ENCODE results near the gene GCC2.
"Not testable (repeated sequence)": the region's sequence is repeated elsewhere in the genome, so short reads cannot be mapped to it uniquely, and the experiment has no call there.

The GCC2 gene

DNA sequence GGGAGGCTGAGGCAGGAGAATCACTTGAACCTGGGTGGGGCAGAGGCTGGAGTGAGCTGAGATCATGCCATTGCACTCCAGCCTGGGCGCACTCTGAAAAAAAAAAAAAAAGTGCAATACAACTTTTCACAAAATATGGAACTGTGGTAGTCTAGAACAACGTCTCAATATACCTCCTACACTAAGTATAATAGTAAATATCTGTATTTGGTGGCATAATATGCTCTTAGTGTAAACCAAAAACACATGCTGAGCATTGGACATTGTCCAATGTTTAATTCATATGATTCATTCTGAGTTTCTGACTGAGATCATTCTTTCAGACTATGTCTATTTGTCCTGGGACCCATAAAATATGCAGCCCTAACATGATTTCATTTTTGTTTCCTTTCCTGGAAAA is 65.5 kb downstream of the GCC2 start:
- DNase-seq (ENCODE audit: low spot score): not testable (repeated sequence)

DNA sequence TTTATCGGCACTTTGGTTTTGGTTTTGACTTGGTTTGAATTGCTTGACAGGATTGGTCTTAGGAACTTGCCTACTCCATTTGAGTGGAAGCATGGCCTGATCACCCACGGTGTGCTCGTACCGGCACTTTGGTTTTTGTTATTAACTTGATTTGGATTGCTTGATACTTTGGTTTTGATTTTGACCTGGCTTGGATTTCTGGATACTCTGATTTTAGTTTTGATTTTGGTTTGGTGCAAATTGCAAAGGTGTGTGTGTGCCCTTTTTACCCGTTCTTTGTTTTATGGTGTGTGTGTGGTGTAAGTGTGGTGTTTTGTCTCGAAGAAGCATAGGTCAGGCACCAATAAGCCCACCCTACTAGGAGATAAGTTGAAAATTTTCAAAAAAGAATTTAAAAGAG is 75.7 kb downstream of the GCC2 start:
- not testable (repeated sequence) for DNase-seq (ENCODE audit: low spot score)

DNA sequence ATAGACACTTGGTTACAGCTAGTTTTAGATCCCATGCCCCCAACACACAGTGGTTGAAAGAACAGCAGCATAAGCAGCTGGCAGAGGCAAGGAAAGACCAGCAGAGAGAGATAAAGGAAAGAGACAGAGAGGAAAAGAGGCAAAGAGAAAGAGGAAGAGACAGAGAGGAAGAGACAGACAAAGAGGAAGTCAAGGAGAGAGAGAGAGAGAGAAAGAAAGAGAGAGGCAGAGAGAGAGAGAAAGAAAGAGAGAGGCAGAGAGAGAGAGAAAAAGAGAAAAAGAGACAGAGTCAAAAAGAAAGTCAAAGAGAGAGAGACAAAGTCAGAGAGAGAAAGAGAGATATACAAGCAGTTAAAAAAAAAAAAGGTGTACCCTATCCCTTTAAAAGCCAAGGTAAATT is 76.3 kb downstream of the GCC2 start:
- DNase-seq (ENCODE audit: low spot score): not testable (repeated sequence)

DNA sequence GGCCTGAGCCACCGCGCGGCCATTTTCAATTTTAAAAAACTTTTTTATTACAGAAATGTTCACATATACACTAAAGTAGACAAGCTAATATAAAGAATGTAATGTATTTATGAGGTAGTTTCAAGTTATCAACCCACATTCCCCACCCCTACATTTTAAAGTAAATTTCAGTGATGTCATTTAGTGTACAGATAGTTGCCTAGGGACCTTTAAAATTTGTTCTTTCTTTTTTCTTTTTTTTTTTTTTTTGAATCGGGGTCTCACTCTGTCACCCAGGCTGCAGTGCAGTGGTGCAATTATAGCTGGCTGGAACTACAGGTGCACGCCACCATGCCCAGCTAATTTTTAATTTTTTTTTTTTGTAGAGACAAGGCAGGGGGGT is 82.7 kb downstream of the GCC2 start:
- DNase-seq (ENCODE audit: low spot score): no peak

DNA sequence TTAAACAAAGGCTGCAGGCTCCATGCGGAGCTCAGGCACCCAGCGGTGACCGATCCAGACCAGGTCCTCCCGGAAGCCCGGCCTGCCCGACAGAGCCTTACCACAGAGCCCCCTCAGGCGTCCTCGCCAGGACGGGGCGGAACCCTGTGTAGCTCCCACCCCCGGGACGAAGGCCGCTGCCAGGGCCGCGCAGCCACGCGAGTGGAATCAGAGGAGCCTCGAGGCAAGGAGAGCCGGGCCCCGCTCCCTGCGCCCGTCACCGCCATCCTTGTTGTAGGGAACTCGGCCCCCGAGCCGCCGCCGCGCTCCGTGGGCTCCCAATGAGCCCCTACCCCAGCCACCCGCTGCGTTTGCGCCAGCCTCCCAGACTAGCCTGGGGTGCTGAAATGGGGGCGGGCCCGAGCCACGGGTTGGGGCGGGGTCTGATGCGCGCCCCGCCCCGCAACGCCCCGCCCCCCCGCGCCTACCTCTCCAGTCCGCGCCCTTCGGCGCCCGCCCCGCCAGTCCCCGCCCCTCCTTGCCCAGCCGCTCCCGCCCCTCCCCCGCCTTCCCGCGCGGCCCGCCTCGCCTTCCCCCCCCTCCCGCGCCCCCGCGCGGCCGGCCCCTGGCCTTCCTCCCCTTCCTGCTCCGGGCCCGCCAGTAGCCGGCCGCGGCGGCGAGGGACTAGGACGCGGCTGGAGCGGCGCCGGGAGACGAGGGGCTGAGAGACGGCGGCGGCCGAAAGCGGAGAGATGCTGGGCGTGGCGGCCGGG is 85.0 kb downstream of the GCC2 start, which contains the start of gene LIMS1:
Gene LIMS1 (plus strand): TSS at position 639 of the 752 bp plus-strand sequence. CDS start 93 bp downstream, at position 732.
- DNase-seq (ENCODE audit: low spot score): peak; percentile 97

DNA sequence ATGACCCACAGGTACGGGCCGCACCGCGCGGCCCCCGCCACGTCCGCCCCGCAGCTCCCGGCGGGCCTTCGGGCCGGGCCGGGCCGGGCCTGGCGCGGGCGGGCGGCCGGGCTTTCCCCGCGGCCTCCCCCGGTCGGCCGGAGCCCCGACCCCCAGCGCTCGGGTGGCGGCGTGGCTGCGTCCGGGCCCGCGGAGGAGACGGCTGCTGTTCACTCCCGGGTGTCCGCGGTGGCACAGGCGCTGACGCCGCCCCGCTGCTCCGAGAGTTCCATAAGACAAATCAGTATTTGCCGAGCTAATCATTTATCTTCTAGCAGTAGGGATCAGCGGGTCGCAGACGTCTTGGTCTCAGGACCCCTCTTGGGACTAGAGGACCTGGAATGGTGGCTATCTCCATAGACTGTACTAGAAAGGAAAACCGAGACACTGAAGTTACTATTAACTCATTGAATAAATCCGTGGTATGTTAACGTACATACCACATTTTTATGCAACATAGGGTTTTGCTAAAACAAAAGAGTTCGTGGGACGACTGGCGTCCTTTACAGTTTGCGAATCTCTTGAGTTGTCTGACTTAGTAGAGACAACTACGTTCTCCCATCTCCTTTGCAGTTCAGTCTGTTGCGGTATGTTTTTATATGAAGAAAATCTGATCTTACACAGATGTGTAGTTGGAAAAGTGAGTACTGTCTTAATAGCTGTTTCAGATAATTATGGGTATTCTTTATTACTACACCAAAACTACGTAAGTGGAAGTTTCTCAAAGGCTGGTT is 85.8 kb downstream of the GCC2 start:
- DNase-seq (ENCODE audit: low spot score): peak; percentile 17

DNA sequence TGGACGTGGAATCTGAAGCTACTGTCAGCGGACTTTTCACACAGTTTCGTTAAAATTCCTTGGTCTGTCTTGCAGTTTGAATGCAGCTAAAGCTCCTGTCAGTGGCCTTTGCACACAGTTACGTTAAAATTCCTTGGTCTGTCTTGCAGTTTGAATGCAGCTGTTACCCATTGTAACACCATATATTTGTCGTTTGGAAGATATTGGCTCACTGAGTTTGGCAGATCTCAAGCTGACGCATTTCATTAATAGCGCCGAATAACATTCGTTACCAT is 86.3 kb downstream of the GCC2 start:
- DNase-seq (ENCODE audit: low spot score): no peak

DNA sequence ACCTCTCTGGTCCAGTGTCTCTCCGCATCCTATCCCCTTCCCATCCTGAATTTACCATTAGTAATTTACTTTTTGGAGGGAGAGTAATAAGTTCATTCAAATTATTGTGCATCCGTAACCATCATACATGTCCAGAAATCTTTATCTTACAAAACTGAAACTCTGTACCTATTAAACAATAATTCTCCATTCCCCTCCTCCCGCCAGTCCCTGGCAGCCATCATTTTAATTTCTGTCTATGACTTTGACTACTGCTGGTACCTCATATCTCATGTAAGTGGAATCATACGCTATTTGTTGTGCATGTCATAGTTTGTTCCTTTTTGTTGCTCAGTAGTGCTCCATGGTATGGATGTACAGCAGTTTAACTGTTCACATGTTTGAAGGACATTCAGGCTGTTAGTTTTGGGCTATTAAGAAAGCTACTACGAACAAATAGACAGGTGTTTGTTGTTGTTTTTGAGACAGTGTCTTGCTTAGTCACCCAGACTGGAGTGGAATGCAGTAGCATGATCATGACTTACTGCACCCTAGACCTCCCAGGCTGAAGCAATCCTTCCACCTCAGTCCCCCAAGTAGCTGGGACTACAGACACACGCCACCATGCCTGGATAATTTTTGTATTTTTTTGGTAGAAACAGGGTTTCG is 87.3 kb downstream of the GCC2 start:
- no peak for DNase-seq (ENCODE audit: low spot score)

DNA sequence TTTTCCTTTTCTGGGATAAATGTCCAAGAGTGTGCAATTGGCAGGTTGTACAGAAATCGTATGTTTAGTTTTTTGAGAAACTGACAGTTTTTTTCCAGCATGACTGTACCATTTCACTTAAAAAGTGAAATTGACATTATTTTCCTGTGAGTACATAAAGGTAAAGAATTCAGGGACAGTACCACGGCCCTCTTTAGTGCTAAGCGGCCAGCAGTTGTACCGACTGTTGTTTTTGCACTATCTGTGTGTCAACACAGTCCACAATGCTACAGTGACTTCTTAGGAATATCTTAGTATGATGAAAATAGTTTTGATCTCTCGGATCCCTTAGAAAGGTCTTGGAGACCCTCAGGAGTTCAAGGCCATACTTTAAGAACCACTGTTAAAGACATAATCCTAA is 87.9 kb downstream of the GCC2 start:
- DNase-seq (ENCODE audit: low spot score): no peak

DNA sequence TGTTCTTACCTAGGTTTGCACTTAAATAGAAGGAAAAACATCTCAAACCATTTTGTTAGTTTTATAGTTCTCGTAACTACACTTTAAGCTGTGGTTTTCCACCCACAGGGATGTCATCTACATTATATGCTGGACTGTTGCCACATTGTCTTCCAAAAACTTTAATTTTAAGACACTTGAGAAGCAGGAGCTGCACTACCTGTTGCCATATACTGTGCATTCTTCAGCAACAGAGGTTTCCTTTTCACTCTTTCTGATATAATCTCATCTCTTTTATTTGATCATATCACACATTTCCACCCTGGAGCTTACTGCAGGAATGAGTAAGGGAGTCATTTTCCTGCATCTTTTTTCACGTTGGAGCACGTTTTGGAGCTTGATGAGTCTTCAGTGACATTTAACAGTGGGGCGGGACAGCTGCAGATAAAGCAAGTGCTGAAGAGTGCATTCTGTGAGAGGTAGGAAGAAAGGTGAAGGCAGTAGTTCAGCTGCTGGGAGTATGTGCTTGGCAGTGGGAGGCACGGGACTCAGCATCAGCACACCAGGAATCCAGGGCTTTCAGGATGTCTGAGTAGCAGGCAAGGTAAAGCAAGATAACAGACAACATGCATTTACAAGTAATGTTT is 89.1 kb downstream of the GCC2 start:
- DNase-seq (ENCODE audit: low spot score): no peak

DNA sequence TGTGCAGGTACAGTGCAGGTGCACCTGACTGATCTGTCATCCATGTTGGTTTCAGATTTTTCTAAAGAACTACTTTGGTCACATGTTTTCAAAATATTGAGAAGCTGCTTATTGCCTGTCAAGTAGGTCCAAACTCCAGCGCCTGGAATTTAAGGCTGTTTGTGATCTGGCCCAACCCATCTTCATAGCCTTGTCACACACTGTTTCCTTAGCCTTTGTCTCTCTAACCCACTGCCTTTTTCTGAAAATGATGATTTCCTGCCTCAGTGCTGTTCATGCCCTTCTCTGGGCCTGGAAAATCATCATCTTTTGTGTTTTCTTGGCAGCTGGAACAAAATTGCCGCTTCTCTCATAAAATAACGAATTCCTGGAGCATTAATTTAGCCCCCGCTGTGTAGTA is 92.4 kb downstream of the GCC2 start:
- DNase-seq (ENCODE audit: low spot score): no peak

DNA sequence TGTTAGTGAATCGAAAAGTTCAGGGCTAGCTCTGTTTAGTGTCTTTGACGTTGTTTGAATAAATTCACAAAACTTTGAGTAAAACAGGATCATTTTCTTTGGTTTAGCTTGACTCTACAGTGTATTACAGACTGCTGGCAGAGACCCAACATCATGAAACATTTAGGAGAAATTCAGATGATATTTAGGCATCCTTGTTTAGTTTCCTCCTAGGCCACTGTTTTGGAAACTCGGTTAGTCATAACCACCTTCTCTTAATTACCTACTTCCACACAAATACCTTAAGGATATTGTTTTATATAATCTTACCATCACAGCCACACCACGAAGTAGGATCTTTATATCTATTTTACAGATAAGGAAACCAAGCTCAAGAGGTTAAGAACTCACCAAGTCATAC is 93.1 kb downstream of the GCC2 start:
- peak; percentile 29 for DNase-seq (ENCODE audit: low spot score)

DNA sequence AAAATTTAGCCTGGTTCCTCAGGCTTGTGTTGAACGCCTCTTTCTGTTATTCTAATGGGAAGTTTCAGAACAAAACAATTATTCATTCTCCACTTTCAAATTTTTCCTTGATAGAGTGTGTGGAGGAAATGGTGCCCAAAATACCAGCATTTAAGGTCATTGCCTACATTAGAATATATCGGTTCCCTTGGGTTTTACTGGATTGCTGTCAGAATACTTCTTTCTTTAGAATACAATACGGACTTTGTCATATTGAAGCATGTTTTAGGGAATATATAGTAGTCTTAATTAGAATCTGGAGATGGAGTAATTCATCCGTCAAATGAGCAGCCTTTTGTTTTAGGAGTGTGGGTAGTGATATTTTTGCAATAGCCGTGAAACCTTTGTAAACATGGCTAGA is 98.6 kb downstream of the GCC2 start:
- DNase-seq (ENCODE audit: low spot score): no peak

DNA sequence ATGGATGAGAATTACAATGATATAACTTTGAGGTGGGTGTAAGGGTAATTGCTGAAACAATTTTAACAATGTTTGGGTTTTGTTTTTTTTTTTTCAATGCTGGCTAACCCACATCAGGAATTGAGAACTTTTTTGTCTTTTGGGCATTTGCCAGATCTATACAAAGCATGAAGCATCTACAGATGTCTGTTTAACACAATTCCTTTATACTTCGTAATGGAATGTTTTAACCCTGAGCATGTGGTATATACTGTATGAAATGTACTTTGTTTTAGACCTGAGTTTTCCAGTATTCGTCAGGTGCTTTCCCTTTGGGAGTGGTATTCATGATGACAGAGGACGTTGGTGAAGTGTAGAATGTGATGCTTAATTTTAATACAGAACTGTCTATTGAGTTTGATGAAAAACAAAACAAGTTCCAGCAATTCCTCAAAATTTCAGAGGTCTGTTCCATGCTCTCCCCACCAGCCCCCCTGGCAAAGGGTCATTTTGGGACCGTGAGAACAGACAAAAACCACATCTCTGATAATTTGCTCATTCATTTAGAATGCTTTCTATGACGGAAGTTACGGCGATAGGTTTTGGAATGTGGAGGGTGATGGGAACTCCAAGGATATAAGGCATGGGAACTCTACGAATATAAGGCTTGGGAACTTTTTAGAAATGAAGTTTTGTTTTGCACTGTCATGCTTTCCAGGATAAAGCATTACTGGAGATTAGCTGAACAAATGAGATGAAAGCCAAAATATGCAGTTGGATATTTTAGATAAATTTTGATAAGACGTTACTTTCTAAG is 99.4 kb downstream of the GCC2 start:
- DNase-seq (ENCODE audit: low spot score): no peak

DNA sequence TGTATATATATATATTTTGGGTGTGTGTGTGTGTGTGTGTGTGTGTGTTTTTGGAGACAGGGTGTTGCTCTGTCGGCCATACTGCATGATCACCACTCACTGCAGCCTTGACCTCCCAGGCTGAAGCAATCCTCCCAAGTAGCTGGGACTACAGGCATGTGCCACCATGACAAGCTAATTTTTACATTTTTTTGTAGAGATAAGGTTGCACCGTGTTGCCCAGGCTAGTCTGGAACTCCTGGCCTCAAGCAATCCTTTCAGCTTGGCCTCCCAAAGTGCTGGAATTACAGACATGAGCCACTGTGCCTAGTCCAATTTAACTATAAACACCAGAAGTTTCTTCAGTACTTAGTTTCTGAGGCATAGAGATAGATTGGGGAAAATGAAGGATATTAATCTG is 103.6 kb downstream of the GCC2 start:
- no peak for DNase-seq (ENCODE audit: low spot score)

DNA sequence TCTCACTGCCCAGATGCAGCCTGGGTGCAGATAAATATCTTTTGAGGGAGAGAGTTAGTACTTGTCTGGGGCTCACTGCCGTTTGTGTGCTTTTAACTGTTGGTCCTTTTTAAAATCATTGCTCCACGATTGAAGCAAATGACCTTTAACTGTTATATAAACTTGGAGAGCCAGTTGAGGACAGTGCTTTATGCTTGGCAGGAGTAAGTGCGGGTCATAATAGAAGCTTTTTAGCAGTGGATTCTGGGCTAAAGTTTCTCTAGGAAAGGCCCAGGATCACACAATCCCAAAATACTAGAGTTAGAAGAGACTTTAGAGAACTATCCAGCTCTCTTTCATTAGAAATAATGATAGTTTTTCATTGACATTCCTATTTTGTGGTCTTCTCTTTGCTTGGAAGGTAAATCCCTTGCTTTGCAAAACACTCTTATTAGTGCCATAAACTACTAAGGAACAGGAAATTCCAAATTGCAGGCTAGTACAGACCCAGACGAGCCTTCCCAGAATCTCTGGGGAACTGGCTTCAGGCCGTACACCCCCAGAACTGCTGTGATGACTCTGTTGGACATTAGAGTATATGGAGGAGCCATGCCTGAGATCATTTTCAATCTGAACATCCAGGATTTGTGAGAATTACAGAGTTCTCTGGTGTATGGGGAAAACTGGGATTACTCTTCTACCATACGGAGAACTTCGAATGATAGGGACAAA is 104.4 kb downstream of the GCC2 start:
- DNase-seq (ENCODE audit: low spot score): no peak

DNA sequence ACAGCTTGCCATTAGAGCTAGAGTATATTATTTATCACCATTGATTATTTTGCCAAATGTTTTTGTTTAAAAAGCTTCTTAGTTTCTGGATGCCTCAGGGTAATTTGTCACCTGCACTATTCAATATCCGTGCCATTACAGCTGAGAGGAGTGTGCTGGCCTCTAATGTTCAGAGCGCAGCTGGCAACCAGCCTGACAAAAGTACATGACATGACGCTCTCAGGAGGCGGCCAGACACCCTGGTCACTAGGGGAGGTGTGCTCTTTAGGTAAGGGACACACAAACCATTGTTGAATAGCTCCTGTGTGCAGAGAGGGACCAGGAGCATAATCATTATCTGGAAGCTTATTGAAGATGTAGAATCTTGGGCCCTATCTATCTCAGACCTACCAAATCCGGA is 105.5 kb downstream of the GCC2 start:
- no peak for DNase-seq (ENCODE audit: low spot score)

DNA sequence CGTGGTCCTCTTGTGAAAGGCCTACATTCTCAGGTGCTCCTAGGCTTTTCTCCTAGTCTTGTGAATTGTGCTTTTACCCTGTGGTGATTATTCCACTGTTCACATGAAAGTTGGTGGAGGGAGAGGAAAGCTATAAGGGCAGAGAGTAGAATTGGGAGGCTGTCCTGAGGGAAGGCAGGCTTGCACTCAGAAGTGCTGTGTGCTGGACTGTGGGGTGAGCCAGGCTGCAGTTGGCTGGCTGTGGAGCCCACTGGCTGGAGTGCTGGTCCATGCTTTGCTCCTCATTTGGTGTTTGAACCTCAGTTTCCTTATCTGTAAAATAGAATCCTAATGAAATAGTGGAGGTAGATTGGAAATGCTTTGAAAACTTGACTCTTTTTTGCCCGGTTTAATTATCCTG is 106.6 kb downstream of the GCC2 start:
- DNase-seq (ENCODE audit: low spot score): no peak

DNA sequence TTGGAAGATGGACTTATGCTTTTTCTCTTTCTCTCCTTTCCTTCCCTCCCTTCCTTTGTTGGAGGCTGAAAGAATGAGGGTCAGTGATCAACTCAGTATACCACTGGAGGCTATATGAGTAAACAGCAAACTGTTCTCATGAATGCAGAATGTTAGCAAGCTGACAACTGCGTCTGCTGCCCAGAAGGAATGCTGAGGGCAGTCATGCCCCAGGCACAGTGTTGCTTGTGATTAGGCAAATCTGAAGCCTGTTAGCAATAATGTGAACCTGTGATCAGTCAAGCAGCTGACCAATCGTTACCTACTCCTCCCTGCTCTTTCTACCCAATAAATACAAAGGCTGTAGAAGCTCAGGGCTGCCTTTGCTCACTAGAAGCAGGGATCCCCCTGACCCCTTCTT is 107.6 kb downstream of the GCC2 start:
- not testable (repeated sequence) for DNase-seq (ENCODE audit: low spot score)

Measured in AG08396 (cell line).